Sciatic nerve (tissue), 1 donor: ENCODE measurements around the gene UBD. TPM values are rescaled to one million over a fixed set of nuclear protein-coding genes. Genes with fewer than 3 reads are reported as not detected.

Experiments
- total RNA-seq: library from RNA; stranded (reverse); fragmentation: NEBNext Ultra II Directional; extraction: Animal tissue kit (Norgen Biotek cat#: 25700); gene quantifications from one replicate; pipeline ENCODE4 v1.2.1, GENCODE V29; 2021
- donor health status: DM: no; HTN: no; CAD: no.

UBD gene
- total RNA-seq, 1 donor from 2014 or later: 4.1 TPM

Other genes starting within 250 kb of the UBD start
- not detected for gene OR5V1, start 190.9 kb downstream of the UBD start, total RNA-seq
- gene OR12D3, start 184.4 kb downstream of the UBD start, total RNA-seq: not detected
- gene OR12D2, start 164.1 kb downstream of the UBD start, total RNA-seq: not detected
- gene OR12D1, start 144.8 kb downstream of the UBD start, total RNA-seq: not detected
- not detected for gene OR10C1, start 120.4 kb downstream of the UBD start, total RNA-seq
- not detected for gene OR11A1, start 102.7 kb downstream of the UBD start, total RNA-seq
- not detected for gene OR2H1, start 102.6 kb downstream of the UBD start, total RNA-seq
- gene MAS1L, start 71.8 kb downstream of the UBD start, total RNA-seq: 0.36 TPM
- not detected for gene OR2H2, start 25.4 kb upstream of the UBD start, total RNA-seq
- gene GABBR1, start 73.5 kb upstream of the UBD start, total RNA-seq: 106 TPM
- not detected for gene MOG, start 97.4 kb upstream of the UBD start, total RNA-seq
- gene ZFP57, start 121.4 kb upstream of the UBD start, total RNA-seq: not detected
- 71.2 TPM for gene HLA-F, start 163.7 kb upstream of the UBD start, total RNA-seq